ENCODE measurements around the gene NID2.

DNA sequence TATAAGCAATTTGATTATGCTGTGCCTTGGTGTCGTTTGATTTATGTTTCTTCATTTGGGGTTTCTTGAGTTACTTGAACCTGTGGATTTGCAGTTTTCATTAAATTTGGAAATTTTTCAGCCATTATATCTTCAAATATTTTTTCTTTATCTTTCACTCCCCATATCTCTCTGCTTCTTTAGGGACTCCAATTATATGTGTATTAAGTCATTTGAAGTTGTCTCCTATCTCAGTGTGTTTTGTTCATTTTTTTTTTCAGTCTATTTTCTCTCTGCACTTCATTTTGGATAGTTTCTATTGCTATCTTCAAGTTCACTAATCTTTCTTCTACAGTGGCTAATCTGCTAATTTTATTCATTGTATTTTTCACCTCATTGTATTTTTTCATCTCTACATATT lies 108.9 kb downstream of the NID2 start:
- TF ChIP-seq POLR2A (IDR thresholded peaks at IDR 0.05; ENCODE audit: low read depth, low read length) (no peak), POLR2AphosphoS5 (IDR thresholded peaks at IDR 0.05; ENCODE audit: low read depth, low read length) (no peak)

Measured in GM12892 (cell line).